ENCODE measurements around the gene ERMAP.

GRCh38 chr1:42848823-42849537 is 32.1 kb downstream of the ERMAP start:
- TF ChIP-seq CTCF (IDR thresholded peaks at IDR 0.05) = no peak
- TF ChIP-seq POLR2A (IDR thresholded peaks at IDR 0.05) = no peak
